SU-DHL-6 (cell line): Measurements from ENCODE around the gene BIRC3.

Source experiments
- H2AFZ ChIP-seq: fragments of 200-600 bp; sonication (generic); 2 replicates; pipeline ENCODE4 v1.6.1; 2014; ENCODE audit warnings: low read depth, mild to moderate bottlenecking, moderate library complexity, mixed read lengths, antibody characterized with exemption, low read length; ENCODE audit not compliant: severe bottlenecking
- H3F3A ChIP-seq: fragments of 200-600 bp; shearing (Covaris generic); 2 replicates; pipeline ENCODE4 v1.6.0; 2016; ENCODE audit warnings: antibody characterized with exemption, mild to moderate bottlenecking; ENCODE audit not compliant: insufficient read depth
- H3K27ac ChIP-seq: fragments of 200-600 bp; sonication (generic); 2 replicates; pipeline ENCODE4 v1.5.1; 2016; ENCODE audit warnings: low read depth, mild to moderate bottlenecking, low read length, moderate library complexity, mixed read lengths
- H3K27me3 ChIP-seq: fragments of 200-600 bp; sonication (generic), shearing (Covaris generic); 2 replicates; pipeline ENCODE4 v1.6.0; 2014; ENCODE audit warnings: mild to moderate bottlenecking, low read length
- H3K36me3 ChIP-seq: fragments of 200-600 bp; sonication (generic); 2 replicates; pipeline ENCODE4 v1.6.1; 2014; ENCODE audit warnings: mild to moderate bottlenecking, low read length, mixed read lengths
- H3K4me2 ChIP-seq: fragments of 300-600, 200-600 bp; shearing (Covaris generic), sonication (generic); 2 replicates; pipeline ENCODE4 v1.6.0; 2014; ENCODE audit warnings: low read length, low read depth, mild to moderate bottlenecking; ENCODE audit not compliant: poor library complexity, severe bottlenecking
- H3K4me3 ChIP-seq: fragments of 200-600 bp; sonication (generic); 2 replicates; pipeline ENCODE4 v1.5.1; 2014; ENCODE audit warnings: antibody characterized with exemption, low read length, mild to moderate bottlenecking, mixed read lengths; ENCODE audit not compliant: insufficient read depth, poor library complexity, severe bottlenecking
- H3K79me2 ChIP-seq: fragments of 200-600 bp; sonication (generic); 2 replicates; pipeline ENCODE4 v1.6.1; 2014; ENCODE audit warnings: mild to moderate bottlenecking, low read length, moderate library complexity; ENCODE audit not compliant: insufficient read depth
- H3K9ac ChIP-seq: fragments of 200-600 bp; sonication (generic); 2 replicates; pipeline ENCODE4 v1.7.0; 2014; ENCODE audit warnings: mild to moderate bottlenecking, low read length
- H3K9me2 ChIP-seq: fragments of 200-600 bp; sonication (generic); replicated peaks from 2 replicates; pipeline ENCODE4 v1.6.1; 2014; ENCODE audit warnings: low read length; ENCODE audit not compliant: insufficient read depth
- H3K9me3 ChIP-seq: fragments of 200-600 bp; sonication (generic); 2 replicates; pipeline ENCODE4 v1.6.1; 2014; ENCODE audit warnings: low read length, mixed read lengths; ENCODE audit not compliant: insufficient read depth
- H4K20me1 ChIP-seq: fragments of 200-600 bp; sonication (generic); 2 replicates; pipeline ENCODE4 v1.6.1; 2014; ENCODE audit warnings: low read depth, mild to moderate bottlenecking, antibody characterized with exemption, low read length, moderate library complexity, mixed read lengths
- CTCF ChIP-seq: fragments of 200-600 bp; sonication (generic); IDR thresholded peaks from one replicate; pipeline ENCODE4 v1.5.1; 2017; ENCODE audit warnings: antibody characterized with exemption, mild to moderate bottlenecking, low read length, moderate library complexity; ENCODE audit not compliant: insufficient read depth, poor library complexity, severe bottlenecking
- EZH2phosphoT487 ChIP-seq: fragments of 200-600 bp; sonication (generic), shearing (Covaris generic); conservative IDR thresholded peaks from 2 replicates; pipeline ENCODE4 v1.6.1; 2018; ENCODE audit warnings: mild to moderate bottlenecking, antibody characterized with exemption, low read length, moderate library complexity, mixed read lengths

BIRC3 gene

GRCh38 chr11:102309621-102310541 lies 7.4 kb upstream of the BIRC3 start:
- Histone ChIP-seq H3K27ac (no peak overlapping the region), H2AFZ (no peak overlapping the region), H3K79me2 (no peaks in the 10 kb centered on the region), H3F3A (peaks cover 32% of the 10 kb centered on the region), H3K9me3 (no peaks in the 10 kb centered on the region), H3K27me3 (no peaks in the 10 kb centered on the region), H4K20me1 (no peaks in the 10 kb centered on the region), H3K9ac (no peak overlapping the region), H3K4me3 (no peak overlapping the region), H3K4me2 (no peak overlapping the region), H3K36me3 (no peaks in the 10 kb centered on the region), H3K9me2 (no peaks in the 10 kb centered on the region)
- TF ChIP-seq EZH2phosphoT487 (no peak), CTCF (peak; percentile 38)

- no peak for TF ChIP-seq EZH2phosphoT487
- TF ChIP-seq CTCF = no peak
- Histone ChIP-seq H3K36me3 (no peaks in the 10 kb centered on the region), H4K20me1 (no peaks in the 10 kb centered on the region), H3K9me3 (no peaks in the 10 kb centered on the region), H3K27ac (peak overlapping the region; percentile 30; the same call in 1 of the 2 replicates), H2AFZ (no peak overlapping the region), H3K27me3 (no peaks in the 10 kb centered on the region), H3F3A (peaks cover 38% of the 10 kb centered on the region), H3K4me2 (peak overlapping the region; percentile 52), H3K9me2 (no peaks in the 10 kb centered on the region), H3K4me3 (no peak overlapping the region), H3K9ac (no peak overlapping the region), H3K79me2 (peaks cover 2% of the 10 kb centered on the region)
Measured at GRCh38 chr11:102312667-102313066, 4.6 kb upstream of the BIRC3 start.

GRCh38 chr11:102313238-102313940 lies 3.9 kb upstream of the BIRC3 start:
- Histone ChIP-seq H3K27ac (peak overlapping the region; percentile 30), H3F3A (peaks cover 40% of the 10 kb centered on the region), H3K4me3 (no peak overlapping the region), H3K9me3 (no peaks in the 10 kb centered on the region), H3K36me3 (no peaks in the 10 kb centered on the region), H3K9ac (no peak overlapping the region), H3K4me2 (peak overlapping the region; percentile 52), H3K27me3 (no peaks in the 10 kb centered on the region), H2AFZ (peak overlapping the region; percentile 45), H4K20me1 (no peaks in the 10 kb centered on the region), H3K9me2 (no peaks in the 10 kb centered on the region), H3K79me2 (peaks cover 9% of the 10 kb centered on the region)
- no peak for TF ChIP-seq EZH2phosphoT487
- no peak for TF ChIP-seq CTCF
